Right atrium auricular region (tissue), 2 donors: ENCODE results near the gene NF1. TPM values are rescaled to one million over a fixed set of nuclear protein-coding genes. Genes with fewer than 3 reads are reported as not detected.

Source experiments
- DNase-seq: peaks from one replicate; pipeline ENCODE4 v3.0.0-alpha.2; 2019; ENCODE audit warnings: low spot score
- H3K27ac ChIP-seq, 2 donors: fragments of 200-600 bp; sonication (generic); 1 replicate in 1 of 2; 2 replicates in 1 of 2; pipeline ENCODE4 v1.5.1; 2016 to 2019
- H3K27me3 ChIP-seq, 2 donors: fragments of 200-600 bp; sonication (generic); one replicate each; pipeline versions ENCODE4 v1.5.1 to v1.6.0; 2017 to 2019
- H3K36me3 ChIP-seq: fragments of 200-600 bp; sonication (generic); one replicate; pipeline ENCODE4 v1.5.1; 2016
- H3K4me1 ChIP-seq, 2 donors: fragments of 200-600 bp; sonication (generic); one replicate each; pipeline versions ENCODE4 v1.5.1 to v1.6.0; 2017 to 2019
- H3K4me3 ChIP-seq, 2 donors: fragments of 200-600 bp; sonication (generic); 1 replicate in 1 of 2; 2 replicates in 1 of 2; pipeline ENCODE4 v1.5.1; 2017 to 2019; ENCODE audit warnings: mild to moderate bottlenecking in 1 of 2, moderate library complexity in 1 of 2
- H3K9me3 ChIP-seq, 2 donors: fragments of 200-600 bp; sonication (generic); one replicate each; pipeline ENCODE4 v1.5.1; 2019
- CTCF ChIP-seq, 2 donors: fragments of 200-600 bp; sonication (generic); IDR thresholded peaks; one replicate each; pipeline ENCODE4 v1.5.1; 2019; ENCODE audit warnings: antibody characterized with exemption in 2 of 2
- total RNA-seq, 2 donors: library from RNA; depleted of rRNA; stranded (reverse); fragments of >200 nt; gene quantifications; one replicate each; pipeline ENCODE4 v1.1.0, GENCODE V29; 2016

Gene NF1
- total RNA-seq, 2 donors from 2014 or later: 47.5 to 51.4 TPM

DNA sequence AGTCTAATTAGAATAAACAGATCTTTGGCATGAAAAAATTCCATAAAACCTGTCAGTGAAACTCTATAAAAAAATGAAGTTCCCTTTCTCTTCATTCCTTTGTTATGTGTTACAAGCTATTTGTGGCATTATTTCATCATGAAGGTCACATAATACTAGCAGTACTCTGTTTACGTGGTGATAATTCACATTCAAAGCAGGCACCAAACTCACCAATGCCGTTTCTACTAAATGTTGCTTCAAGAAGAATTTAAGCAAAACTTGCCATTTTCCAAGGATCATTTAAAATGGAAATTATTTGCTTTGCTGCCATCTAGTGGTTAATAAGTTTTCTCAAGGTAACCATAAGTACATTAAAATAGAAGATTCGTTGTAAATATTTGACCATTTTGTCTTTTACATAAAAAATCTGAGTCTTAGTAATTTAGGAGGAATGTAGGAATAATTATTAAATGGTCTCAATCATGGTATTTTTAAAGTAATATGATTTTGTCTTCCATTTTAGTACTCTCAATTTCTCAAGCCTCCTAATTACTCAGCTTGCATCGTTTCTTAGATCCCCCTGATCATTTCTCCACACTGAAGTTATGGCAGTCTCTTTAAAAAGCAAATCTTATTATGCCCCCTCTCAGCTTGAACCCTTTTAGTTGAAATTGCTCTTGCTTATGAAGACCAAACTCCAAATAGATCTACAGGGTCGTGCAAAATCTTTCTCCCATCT, 121.4 kb downstream of the NF1 start:
- no peak overlapping the region for H3K4me3 ChIP-seq
- no peaks in the 10 kb centered on the region for H3K27me3 ChIP-seq
- H3K4me1 ChIP-seq: no peaks in the 10 kb centered on the region
- H3K36me3 ChIP-seq: peaks cover 6% of the 10 kb centered on the region
- H3K27ac ChIP-seq: no peak overlapping the region
- no peak for DNase-seq
- peak; percentile 63 to 77 for TF ChIP-seq CTCF (IDR thresholded peaks at IDR 0.05)
- H3K9me3 ChIP-seq: no peaks in the 10 kb centered on the region

DNA sequence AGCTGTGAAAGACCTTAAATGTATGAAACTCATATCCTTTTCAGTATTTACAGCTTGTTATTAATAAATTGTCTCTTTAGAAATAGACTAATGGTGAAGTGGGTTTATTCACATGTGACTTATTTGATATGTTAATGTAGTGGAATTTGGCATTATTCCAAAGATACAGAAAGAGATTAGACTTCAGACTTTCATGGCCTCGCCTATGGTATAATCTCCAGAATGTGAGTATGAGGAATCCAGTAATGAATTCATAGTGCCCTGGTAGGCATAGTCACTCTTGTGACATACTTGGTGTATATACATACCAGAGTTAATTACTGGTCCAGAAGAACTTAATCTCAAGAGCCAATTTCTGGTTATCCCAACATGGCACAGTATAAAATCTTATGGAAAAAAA, 129.6 kb downstream of the NF1 start:
- Histone ChIP-seq H3K4me3 (no peak overlapping the region), H3K27me3 (no peaks in the 10 kb centered on the region), H3K9me3 (no peaks in the 10 kb centered on the region), H3K36me3 (peaks cover 24% of the 10 kb centered on the region), H3K27ac (no peak overlapping the region), H3K4me1 (no peaks in the 10 kb centered on the region)
- no peak for DNase-seq
- no peak for TF ChIP-seq CTCF (IDR thresholded peaks at IDR 0.05)

- Histone ChIP-seq H3K36me3 (peaks cover 37% of the 10 kb centered on the region), H3K27me3 (no peaks in the 10 kb centered on the region), H3K4me1 (no peaks in the 10 kb centered on the region)
Observed at GRCh38 chr17:31225831-31226230, 131.1 kb downstream of the NF1 start.

DNA sequence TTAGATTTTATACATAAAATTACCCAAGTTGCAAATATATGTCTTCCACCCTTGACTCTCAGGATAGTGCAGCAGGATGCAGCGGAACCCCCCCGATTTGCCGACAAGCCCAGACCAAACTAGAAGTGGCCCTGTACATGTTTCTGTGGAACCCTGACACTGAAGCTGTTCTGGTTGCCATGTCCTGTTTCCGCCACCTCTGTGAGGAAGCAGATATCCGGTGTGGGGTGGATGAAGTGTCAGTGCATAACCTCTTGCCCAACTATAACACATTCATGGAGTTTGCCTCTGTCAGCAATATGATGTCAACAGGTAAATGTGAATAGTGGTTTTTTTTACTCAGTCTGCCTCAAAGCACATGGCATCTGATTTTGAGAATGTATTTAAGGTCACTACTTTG, 131.6 kb downstream of the NF1 start:
- no peaks in the 10 kb centered on the region for H3K9me3 ChIP-seq
- no peak for DNase-seq
- H3K27me3 ChIP-seq: no peaks in the 10 kb centered on the region
- no peak overlapping the region for H3K4me3 ChIP-seq
- H3K27ac ChIP-seq: no peak overlapping the region
- TF ChIP-seq CTCF (IDR thresholded peaks at IDR 0.05): no peak
- H3K36me3 ChIP-seq: peaks cover 38% of the 10 kb centered on the region
- H3K4me1 ChIP-seq: no peaks in the 10 kb centered on the region

More at GRCh38 chr17:31225831-31226230, 131.1 kb downstream of the NF1 start:
- no peak for TF ChIP-seq CTCF (IDR thresholded peaks at IDR 0.05)
- DNase-seq: no peak
- Histone ChIP-seq H3K4me3 (no peak overlapping the region), H3K27ac (no peak overlapping the region), H3K9me3 (no peaks in the 10 kb centered on the region)

GRCh38 chr17:31226950-31227349, 132.2 kb downstream of the NF1 start:
- no peak overlapping the region for H3K27ac ChIP-seq
- H3K27me3 ChIP-seq: no peaks in the 10 kb centered on the region
- H3K9me3 ChIP-seq: no peaks in the 10 kb centered on the region
- no peak for DNase-seq
- TF ChIP-seq CTCF (IDR thresholded peaks at IDR 0.05): no peak
- H3K36me3 ChIP-seq: peaks cover 44% of the 10 kb centered on the region
- H3K4me1 ChIP-seq: no peaks in the 10 kb centered on the region
- no peak overlapping the region for H3K4me3 ChIP-seq

DNA sequence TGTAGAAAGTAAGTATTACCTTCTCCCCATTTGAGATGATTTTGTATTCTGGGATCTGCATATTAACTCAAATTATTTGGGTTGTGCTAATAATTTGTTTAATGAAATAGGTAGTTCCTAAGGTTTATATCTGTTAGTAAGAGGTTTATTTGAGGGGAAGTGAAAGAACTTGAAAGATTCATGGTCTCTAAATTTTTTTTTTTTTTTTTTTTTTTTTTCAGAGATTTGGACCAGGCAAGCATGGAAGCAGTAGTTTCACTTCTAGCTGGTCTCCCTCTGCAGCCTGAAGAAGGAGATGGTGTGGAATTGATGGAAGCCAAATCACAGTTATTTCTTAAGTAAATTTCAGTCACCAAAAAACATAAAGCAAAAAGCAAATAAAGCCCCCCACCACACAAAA, 137.1 kb downstream of the NF1 start:
- DNase-seq: no peak
- peaks cover 87% of the 10 kb centered on the region for H3K36me3 ChIP-seq
- no peaks in the 10 kb centered on the region for H3K4me1 ChIP-seq
- H3K27ac ChIP-seq: no peak overlapping the region
- TF ChIP-seq CTCF (IDR thresholded peaks at IDR 0.05): no peak
- no peaks in the 10 kb centered on the region for H3K9me3 ChIP-seq
- H3K4me3 ChIP-seq: no peak overlapping the region
- no peaks in the 10 kb centered on the region for H3K27me3 ChIP-seq
